ENCODE results near the gene OR10P1. TPM values are rescaled to one million over a fixed set of nuclear protein-coding genes. Genes with fewer than 3 reads are reported as not detected.

OR10P1 gene
- total RNA-seq, 1 donor from 2014 or later, result not detected

DNA sequence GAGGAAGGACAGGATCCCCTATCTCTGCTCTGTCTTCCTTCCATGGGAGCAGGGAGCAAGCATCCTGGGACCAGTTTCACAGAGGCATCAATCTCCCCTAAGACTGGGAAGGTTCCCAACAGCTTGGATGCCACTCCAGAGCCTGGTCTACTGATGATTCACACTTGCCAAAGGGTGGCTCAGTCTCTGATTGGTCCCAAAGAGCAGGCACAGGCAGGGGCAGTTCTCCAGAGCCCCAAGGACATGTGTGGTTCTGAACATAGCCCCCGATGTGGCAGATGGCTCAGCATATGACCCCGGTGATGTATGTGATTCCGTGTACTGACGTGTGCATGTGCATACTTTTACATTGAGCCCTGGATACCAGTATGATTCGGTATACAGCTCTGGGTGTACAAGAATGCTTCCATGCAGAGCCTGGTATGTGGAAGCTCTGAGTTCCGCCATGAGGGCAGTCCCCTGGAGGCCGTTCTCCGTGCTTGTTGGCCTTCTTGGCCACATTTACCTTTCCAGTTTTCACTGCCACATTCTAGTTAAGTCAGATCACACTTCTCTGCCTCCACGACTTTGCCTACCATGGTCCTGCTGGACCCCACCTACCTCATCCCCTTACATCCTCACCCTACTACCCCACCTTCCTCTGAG, 49.8 kb downstream of the OR10P1 start:
- Mint-ChIP-seq H3K27ac (no peak overlapping the region), H3K36me3 (peaks cover 3% of the 10 kb centered on the region), H3K27me3 (peaks cover 28% of the 10 kb centered on the region), H3K4me1 (ENCODE audit: unreplicated experiment) (peaks cover 3% of the 10 kb centered on the region), H3K9me3 (no peaks in the 10 kb centered on the region), H3K4me3 (no peak overlapping the region)
- TF ChIP-seq, protein P1, sequence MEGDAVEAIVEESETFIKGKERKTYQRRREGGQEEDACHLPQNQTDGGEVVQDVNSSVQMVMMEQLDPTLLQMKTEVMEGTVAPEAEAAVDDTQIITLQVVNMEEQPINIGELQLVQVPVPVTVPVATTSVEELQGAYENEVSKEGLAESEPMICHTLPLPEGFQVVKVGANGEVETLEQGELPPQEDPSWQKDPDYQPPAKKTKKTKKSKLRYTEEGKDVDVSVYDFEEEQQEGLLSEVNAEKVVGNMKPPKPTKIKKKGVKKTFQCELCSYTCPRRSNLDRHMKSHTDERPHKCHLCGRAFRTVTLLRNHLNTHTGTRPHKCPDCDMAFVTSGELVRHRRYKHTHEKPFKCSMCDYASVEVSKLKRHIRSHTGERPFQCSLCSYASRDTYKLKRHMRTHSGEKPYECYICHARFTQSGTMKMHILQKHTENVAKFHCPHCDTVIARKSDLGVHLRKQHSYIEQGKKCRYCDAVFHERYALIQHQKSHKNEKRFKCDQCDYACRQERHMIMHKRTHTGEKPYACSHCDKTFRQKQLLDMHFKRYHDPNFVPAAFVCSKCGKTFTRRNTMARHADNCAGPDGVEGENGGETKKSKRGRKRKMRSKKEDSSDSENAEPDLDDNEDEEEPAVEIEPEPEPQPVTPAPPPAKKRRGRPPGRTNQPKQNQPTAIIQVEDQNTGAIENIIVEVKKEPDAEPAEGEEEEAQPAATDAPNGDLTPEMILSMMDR (conservative IDR thresholded peaks at IDR 0.05), result no peak
- no peak for DNase-seq (ENCODE audit: extremely low spot score, unreplicated experiment)

Other genes with a start within 250 kb of the OR10P1 start
- gene OR6C65, start 236.4 kb upstream of the OR10P1 start, total RNA-seq (ENCODE audit: low replicate concordance), result not detected in 2 replicates
- gene OR6C76, start 210.6 kb upstream of the OR10P1 start, total RNA-seq (ENCODE audit: low replicate concordance), result not detected in 2 replicates
- not detected in 2 replicates for gene OR6C2, start 192.8 kb upstream of the OR10P1 start, total RNA-seq (ENCODE audit: low replicate concordance)
- not detected in 2 replicates for gene OR6C70, start 166.8 kb upstream of the OR10P1 start, total RNA-seq (ENCODE audit: low replicate concordance)
- not detected in 2 replicates for gene OR6C68, start 144.5 kb upstream of the OR10P1 start, total RNA-seq (ENCODE audit: low replicate concordance)
- gene OR6C4, start 87.3 kb upstream of the OR10P1 start, total RNA-seq (ENCODE audit: low replicate concordance), result not detected in 2 replicates
- gene OR2AP1, start 64.4 kb upstream of the OR10P1 start, total RNA-seq (ENCODE audit: low replicate concordance), result not detected in 2 replicates
- 10.4 and 39.2 TPM in 2 replicates for gene ITGA7, start 71.0 kb downstream of the OR10P1 start, total RNA-seq (ENCODE audit: low replicate concordance)
- 89.9 and 98.6 TPM in 2 replicates for gene BLOC1S1, start 79.2 kb downstream of the OR10P1 start, total RNA-seq (ENCODE audit: low replicate concordance)
- gene RDH5, start 83.5 kb downstream of the OR10P1 start, total RNA-seq (ENCODE audit: low replicate concordance), result 7.4 and 14.1 TPM in 2 replicates
- gene CD63, start 92.1 kb downstream of the OR10P1 start, total RNA-seq (ENCODE audit: low replicate concordance), result 525 and 567 TPM in 2 replicates
- 11.8 and 40.1 TPM in 2 replicates for gene GDF11, start 106.2 kb downstream of the OR10P1 start, total RNA-seq (ENCODE audit: low replicate concordance)
- 51.4 and 75.9 TPM in 2 replicates for gene SARNP, start 180.8 kb downstream of the OR10P1 start, total RNA-seq (ENCODE audit: low replicate concordance)
- 50.9 and 76.1 TPM in 2 replicates for gene ORMDL2, start 181.1 kb downstream of the OR10P1 start, total RNA-seq (ENCODE audit: low replicate concordance)
- 30.0 and 34.6 TPM in 2 replicates for gene DNAJC14, start 192.7 kb downstream of the OR10P1 start, total RNA-seq (ENCODE audit: low replicate concordance)
- gene MMP19, start 206.0 kb downstream of the OR10P1 start, total RNA-seq (ENCODE audit: low replicate concordance), result 0.38 and 0.48 TPM in 2 replicates

Measured in type B pancreatic cell (in vitro differentiated cells).